ENCODE measurements around the gene TNFSF9. TPM values are rescaled to one million over a fixed set of nuclear protein-coding genes. Genes with fewer than 3 reads are reported as not detected.

TNFSF9 gene
- total and polyA plus RNA-seq, 3 donors from 2014 or later, result 3.1 to 8.4 (median 5.7) TPM

DNA sequence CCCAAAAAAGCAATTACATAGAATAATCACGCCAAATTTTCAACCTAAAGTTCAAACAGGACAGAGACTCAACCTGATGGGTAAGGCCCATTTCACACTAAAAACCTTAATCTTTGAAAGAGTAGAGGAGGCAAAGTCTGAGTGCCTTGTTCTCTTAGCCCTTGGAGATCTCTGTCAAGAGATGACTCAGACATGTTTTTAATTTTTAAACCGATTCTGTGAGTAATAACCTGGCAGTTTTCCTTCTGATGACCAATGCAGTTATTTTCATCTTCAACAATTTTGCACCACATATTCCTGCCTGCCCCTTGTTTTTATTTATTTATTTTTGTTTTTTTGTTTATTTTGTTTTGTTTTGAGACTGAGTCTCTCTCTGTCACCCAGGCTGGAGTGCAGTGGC lies 11.5 kb upstream of the TNFSF9 start:
- Histone ChIP-seq H3K36me3 (ENCODE audit: low read depth, missing control alignments) (no peaks in the 10 kb centered on the region), H3K4me1 (no peaks in the 10 kb centered on the region), H3K9me3 (no peaks in the 10 kb centered on the region), H3K4me3 (no peak overlapping the region), H3K27ac (no peak overlapping the region), H3K27me3 (no peaks in the 10 kb centered on the region)
- 61 to 67% methylated on average over 2 of the region's 2 CpGs for WGBS, 2 donors
- intact Hi-C loops (cut with DNase I; ENCODE audit: low total_unique reads), result loop anchor here (5.0 kb wide), 1 partner anchor 113 kb away; no protein-coding TSS in a partner anchor
- TF ChIP-seq, protein P1, sequence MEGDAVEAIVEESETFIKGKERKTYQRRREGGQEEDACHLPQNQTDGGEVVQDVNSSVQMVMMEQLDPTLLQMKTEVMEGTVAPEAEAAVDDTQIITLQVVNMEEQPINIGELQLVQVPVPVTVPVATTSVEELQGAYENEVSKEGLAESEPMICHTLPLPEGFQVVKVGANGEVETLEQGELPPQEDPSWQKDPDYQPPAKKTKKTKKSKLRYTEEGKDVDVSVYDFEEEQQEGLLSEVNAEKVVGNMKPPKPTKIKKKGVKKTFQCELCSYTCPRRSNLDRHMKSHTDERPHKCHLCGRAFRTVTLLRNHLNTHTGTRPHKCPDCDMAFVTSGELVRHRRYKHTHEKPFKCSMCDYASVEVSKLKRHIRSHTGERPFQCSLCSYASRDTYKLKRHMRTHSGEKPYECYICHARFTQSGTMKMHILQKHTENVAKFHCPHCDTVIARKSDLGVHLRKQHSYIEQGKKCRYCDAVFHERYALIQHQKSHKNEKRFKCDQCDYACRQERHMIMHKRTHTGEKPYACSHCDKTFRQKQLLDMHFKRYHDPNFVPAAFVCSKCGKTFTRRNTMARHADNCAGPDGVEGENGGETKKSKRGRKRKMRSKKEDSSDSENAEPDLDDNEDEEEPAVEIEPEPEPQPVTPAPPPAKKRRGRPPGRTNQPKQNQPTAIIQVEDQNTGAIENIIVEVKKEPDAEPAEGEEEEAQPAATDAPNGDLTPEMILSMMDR (IDR thresholded peaks at IDR 0.05), result no peak
- TF ChIP-seq POLR2A (IDR thresholded peaks at IDR 0.05), result no peak
- no peak for DNase-seq

DNA sequence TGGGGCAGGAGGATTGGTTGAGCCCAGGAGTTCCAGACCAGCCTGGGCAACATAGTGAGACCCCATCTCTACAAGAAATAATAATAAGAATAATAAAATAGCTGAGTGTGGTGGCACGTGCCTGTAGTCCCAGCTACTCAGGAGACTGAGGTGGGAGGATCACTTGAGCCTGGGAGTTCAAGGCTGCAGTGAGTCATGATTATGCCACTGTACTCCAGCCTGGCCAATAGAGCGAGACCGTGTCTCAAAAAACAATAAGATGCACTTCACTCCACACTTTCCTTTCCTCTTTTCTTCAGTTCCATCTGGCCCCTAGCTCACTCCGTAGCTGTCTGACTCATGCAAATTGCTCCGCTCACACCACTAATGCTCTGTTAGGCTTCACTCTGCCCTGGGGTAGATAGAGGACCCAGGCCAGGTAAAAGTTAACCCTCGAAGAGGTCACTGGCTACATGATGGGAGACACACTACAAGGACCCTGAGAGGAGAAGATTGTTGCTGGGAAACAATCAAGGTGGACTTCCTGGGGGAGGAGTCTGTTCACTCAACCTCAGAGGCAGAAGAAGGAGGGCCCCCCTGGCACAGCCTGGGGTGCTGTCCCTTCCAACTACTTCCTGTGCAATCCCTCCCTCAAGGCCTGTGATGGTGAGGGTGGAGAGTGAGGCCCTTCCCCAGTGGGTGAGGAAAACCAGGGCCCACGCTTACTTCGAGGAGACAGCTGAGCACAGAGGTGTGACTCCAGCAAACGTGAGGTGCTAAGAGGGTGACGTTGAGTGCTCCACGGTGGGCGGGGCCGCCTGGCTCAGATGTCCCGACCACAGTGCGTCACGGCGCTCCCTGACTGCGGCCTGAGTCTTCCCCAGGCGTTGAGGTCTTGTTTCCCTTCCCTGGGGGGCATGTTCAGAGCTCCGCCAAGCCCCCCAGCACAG lies 8.8 kb upstream of the TNFSF9 start:
- H3K36me3 ChIP-seq (ENCODE audit: low read depth, missing control alignments), result no peaks in the 10 kb centered on the region
- TF ChIP-seq, protein P1 (IDR thresholded peaks at IDR 0.05), result no peak
- no peak for TF ChIP-seq POLR2A (IDR thresholded peaks at IDR 0.05)
- no peaks in the 10 kb centered on the region for H3K27me3 ChIP-seq
- intact Hi-C loops (cut with DNase I; ENCODE audit: low total_unique reads), result no loop called here
- no peak overlapping the region for H3K27ac ChIP-seq
- H3K4me1 ChIP-seq, result no peaks in the 10 kb centered on the region
- H3K4me3 ChIP-seq, result no peak overlapping the region
- no peak for DNase-seq
- no peaks in the 10 kb centered on the region for H3K9me3 ChIP-seq
- 68 to 71% methylated on average over 20 of the region's 20 CpGs for WGBS, 2 donors

DNA sequence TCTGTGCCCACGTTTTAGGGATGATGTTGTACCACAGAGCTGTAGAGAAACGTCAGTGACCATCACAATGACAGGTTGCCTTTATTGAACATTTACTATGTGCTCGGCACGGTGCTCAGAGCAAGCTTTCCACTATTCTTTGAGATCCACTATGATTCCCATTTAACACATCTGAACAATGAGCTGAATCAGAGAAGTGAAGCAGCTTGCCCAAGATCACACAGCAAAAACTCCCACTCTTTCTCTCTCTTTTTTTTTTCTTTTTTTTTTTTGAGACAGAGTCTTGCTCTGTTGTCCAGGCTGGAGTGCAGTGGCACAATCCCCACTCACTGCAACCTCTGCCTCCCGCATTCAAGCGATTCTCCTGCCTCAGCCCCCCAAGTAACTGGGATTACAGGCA lies 8.1 kb upstream of the TNFSF9 start:
- 85 to 86% methylated on average over 6 of the region's 6 CpGs for WGBS, 2 donors
- no peak for DNase-seq
- H3K4me3 ChIP-seq, result no peak overlapping the region
- TF ChIP-seq, protein P1 (IDR thresholded peaks at IDR 0.05), result no peak
- TF ChIP-seq POLR2A (IDR thresholded peaks at IDR 0.05), result no peak
- no peak overlapping the region for H3K27ac ChIP-seq
- intact Hi-C loops (cut with DNase I; ENCODE audit: low total_unique reads), result no loop called here
- no peaks in the 10 kb centered on the region for H3K4me1 ChIP-seq
- H3K27me3 ChIP-seq, result no peaks in the 10 kb centered on the region
- H3K9me3 ChIP-seq, result no peaks in the 10 kb centered on the region
- H3K36me3 ChIP-seq (ENCODE audit: low read depth, missing control alignments), result no peaks in the 10 kb centered on the region

DNA sequence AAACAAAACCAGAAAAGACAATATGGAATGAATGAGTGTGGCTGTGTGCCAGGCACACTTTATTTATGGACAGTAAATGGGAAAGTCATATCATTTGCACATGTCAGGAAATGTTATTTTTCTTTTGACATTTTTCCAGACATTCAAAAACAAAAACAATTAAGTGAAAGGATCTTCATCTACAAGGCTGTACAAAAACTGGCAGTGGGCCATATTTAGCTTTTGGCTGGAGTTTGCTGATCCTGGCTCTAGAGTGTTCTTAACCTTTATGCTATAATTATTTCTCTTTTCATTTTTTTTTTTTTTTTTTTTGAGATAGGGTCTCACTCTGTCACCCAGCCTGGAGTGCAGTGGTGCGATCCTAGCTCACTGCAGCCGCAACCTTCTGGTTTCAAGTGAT lies 6.5 kb upstream of the TNFSF9 start:
- Histone ChIP-seq H3K27ac (no peak overlapping the region), H3K27me3 (no peaks in the 10 kb centered on the region), H3K9me3 (no peaks in the 10 kb centered on the region), H3K36me3 (ENCODE audit: low read depth, missing control alignments) (no peaks in the 10 kb centered on the region), H3K4me3 (no peak overlapping the region), H3K4me1 (no peaks in the 10 kb centered on the region)
- WGBS, 2 donors, result 26 to 69% methylated on average over 2 of the region's 2 CpGs
- no peak for DNase-seq
- intact Hi-C loops (cut with DNase I; ENCODE audit: low total_unique reads), result no loop called here
- no peak for TF ChIP-seq POLR2A (IDR thresholded peaks at IDR 0.05)

DNA sequence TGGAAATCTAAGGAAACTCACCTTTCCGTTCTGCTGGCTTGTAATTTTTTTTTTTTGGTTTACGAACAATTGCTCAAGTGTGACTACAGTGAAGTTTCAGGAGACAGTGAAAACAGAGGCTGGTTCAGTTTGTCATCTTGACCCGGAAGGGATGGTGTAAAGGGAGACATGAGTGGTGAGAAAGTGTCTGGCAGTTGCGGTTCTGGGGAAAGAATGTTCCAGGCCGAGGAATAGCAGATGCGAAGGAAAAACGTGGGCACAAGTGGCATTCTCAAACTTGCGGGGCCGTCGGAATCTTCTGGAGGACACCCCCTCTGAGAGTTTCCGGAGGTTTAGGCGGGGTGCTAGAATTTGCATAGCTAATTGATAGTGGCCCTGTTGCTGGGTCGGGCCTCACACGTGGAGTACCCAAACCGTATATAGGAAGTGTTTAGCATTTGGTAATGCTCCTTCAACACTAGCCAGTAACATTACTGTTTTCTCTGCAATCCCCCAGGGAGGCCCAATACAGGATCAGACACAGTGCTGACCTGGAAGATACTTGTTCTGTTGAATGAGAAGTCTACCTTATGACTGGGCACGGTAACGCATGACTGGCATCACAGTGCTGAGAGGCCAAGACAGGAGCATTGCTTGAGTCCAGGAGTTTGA lies 2.8 kb upstream of the TNFSF9 start:
- H3K27ac ChIP-seq, result no peak overlapping the region
- WGBS, 2 donors, result 69 to 73% methylated on average over 17 of the region's 17 CpGs

More for the DNA sequence above, 2.8 kb upstream of the TNFSF9 start:
- intact Hi-C loops (cut with DNase I; ENCODE audit: low total_unique reads), result no loop called here
- Histone ChIP-seq H3K4me3 (no peak overlapping the region), H3K9me3 (no peaks in the 10 kb centered on the region), H3K27me3 (no peaks in the 10 kb centered on the region), H3K4me1 (peaks cover 9% of the 10 kb centered on the region), H3K36me3 (ENCODE audit: low read depth, missing control alignments) (no peaks in the 10 kb centered on the region)
- no peak for DNase-seq
- TF ChIP-seq POLR2A (IDR thresholded peaks at IDR 0.05), result no peak
- TF ChIP-seq, protein P1 (IDR thresholded peaks at IDR 0.05), result no peak
